Stimulated activated CD4-positive, alpha-beta T cell treated with anti-CD3 and anti-CD28 coated beads, Interleukin-1b, Interleukin-23, amount 100 ng/mL, for 24 hours (primary cell): Measurements from ENCODE around the gene CNTN6.
"Not testable (repeated sequence)": the region's sequence is repeated elsewhere in the genome, so short reads cannot be mapped to it uniquely, and the experiment has no call there.

Experiments used
- DNase-seq, 4 experiments: peaks; one replicate each; pipeline ENCODE4 v3.0.0-alpha.2; 2020; ENCODE audit warnings: low read depth in 4 of 4, low spot score in 1 of 4

The CNTN6 gene

GRCh38 chr3:1275495-1275894 is 182.7 kb downstream of the CNTN6 start:
- no peak for DNase-seq

DNA sequence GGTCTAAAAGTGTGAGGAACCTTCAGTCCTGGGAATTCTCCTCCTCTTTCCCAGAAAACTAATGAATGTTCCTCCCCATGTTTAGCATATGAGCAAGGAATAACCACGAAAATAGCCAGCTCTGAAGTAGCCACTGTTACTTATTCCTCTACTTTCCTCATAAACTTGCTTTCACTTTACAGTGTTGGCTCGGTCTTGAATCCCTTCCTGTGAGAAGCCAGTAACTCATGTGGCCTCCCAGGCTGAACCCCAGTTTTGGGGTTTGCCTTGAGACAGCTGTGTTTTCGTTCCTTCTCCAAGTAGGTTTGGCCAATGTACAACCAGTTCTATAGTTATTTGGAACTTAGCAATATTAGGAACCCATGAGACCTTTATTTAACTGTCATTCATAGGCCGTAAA is 195.0 kb downstream of the CNTN6 start:
- no peak for DNase-seq

DNA sequence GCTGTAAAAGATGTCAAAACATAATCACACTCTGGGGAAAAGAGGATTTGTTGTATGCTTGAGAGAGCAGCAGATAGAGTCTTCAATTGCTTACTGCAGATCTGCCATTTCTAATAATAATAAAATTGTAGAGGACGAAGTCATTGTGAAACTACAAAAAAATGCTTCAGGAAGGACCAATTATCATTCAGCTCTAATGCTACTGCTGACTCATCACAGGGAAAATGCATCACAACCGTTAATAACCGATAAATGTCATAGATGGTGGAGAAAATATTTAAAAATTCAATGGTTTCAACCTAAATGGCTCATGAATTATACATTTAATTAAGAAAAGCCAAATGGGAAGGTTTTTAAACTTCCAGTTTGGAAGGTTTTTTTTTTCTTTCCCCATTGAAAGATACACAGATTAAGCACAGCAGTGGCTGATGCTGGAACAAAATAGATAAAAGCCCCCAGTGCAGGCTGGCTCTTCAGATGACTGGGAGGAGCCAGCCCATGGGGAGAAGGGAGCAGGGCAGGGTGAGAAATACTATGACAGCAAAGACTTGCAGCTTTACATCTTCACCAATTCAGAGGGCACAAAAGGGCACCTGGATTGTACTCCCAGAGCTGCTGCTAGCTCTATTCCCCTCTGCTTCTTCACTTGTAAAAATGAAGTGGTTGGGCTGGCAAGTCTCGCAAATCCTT is 196.1 kb downstream of the CNTN6 start:
- DNase-seq: no peak

DNA sequence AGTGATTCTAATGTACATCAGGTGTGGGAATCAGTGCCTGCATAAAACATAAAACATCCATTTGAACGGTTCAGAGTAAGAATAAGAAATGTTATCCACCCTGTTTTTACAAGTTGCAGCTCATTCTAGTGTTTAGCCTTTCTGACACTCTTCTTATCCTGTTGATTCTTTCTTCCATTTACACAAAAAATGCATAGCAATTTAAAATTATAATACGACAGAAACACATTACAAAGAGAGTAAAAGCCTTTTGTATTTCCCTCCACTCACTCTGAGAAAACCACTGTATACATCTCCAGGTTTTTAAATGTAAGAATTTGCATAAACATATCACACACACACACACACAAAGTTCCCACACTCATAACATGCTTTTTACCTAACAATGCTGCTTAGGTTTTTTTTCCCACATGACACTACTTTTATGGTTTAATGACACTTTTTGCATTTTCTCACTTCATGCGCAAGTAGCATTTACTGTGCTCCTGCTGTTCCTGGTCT is 199.8 kb downstream of the CNTN6 start:
- no peak for DNase-seq

DNA sequence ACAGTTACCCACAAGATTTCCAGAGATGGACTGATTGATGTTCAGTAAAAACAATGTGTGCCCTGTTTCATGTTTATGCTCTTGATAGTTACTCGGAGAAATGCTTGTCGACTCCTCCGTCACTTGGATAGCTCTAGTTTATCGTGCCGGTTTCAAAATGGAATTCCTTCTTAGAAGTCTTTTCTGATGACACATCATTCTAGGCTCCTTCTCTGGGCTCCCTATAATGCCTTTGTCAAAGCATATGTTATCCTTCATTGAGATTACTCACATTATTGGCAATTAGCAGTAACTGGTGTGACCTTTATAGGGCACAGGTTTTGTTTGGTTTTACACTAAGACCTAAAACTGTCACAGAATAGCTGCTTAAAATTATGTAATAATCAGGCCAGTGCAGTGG is 201.8 kb downstream of the CNTN6 start:
- no peak for DNase-seq

- DNase-seq: no peak
Measured at GRCh38 chr3:1318296-1319005, 225.6 kb downstream of the CNTN6 start.

GRCh38 chr3:1326546-1326945 is 233.7 kb downstream of the CNTN6 start:
- DNase-seq: no peak

GRCh38 chr3:1330107-1330506 is 237.3 kb downstream of the CNTN6 start:
- DNase-seq: no peak

GRCh38 chr3:1346386-1346785 is 253.6 kb downstream of the CNTN6 start:
- no peak for DNase-seq

DNA sequence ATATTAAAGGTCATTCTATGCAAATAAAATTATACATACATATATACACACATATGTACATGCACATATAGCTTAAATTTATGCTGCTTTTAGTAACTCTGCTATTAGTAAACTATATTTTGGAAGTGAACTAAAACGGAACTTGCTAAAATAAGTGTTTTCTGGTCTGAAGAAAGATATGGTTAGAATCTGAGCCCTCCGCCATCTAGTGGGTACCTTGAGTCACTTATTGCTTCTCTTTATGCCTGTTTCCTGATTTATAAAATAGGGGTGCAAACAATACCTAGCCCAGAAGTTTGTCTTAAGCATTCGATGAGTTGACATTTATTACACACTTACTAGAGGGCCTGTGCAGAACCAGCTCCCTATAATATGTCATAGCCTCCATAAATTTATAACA is 255.7 kb downstream of the CNTN6 start:
- no peak for DNase-seq

DNA sequence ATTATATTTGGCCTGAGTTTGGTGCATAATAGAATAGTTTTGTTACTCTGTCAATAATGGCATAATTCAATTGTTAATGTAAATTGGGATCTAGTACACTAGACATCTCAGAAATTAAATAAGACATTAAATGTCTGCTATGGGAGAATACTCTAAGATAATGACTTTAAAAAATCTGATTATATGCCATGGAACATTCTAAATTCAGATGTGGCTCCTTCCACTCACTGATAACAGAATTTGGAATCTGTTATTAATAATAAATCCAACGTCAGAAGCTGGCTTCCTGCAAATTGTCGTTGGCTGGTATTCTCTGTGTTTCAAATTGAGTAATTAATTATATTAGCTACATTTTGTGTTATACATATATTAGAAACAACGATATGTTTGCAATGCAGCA is 258.1 kb downstream of the CNTN6 start:
- no peak for DNase-seq

DNA sequence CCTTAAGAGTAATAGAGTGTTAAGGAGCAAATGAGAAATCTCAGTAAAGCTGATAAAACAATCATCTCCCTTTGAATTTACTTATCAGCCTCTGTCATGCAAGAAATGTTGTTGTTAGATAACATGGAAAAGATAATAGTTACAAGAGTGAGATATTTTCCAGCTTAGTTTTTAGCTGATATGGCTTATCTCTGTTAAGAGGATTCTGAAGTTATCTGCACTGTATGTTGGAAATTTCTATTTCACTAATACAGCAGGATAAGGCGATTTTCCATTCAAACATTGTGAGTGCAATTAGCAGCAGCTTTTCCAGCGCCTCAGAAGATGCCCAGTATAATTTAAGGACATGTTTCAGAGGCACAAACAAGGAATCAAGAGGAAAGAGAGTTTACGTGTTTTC is 262.9 kb downstream of the CNTN6 start:
- no peak for DNase-seq

- no peak for DNase-seq
Measured at GRCh38 chr3:1356101-1356500, 263.3 kb downstream of the CNTN6 start.

- no peak for DNase-seq
Measured at GRCh38 chr3:1365528-1365927, 272.7 kb downstream of the CNTN6 start.

DNA sequence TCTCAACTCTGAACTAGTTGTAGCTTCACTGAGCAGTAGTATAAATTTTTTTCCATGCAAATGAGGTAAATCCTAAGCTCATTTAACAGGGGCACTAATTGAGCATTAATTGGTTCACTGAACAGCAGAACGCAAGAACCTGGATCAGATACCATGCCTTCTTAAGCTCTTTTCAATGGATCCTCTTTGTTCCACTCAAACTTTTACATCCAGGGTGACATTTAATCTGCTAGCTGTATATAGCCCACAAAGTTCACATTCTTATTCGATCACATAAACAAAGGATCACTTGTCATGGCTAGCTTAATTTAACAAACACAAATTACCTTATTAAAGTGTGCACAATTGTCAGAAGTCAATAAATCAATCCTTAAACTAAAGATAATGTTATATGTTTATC is 281.6 kb downstream of the CNTN6 start:
- DNase-seq: no peak

DNA sequence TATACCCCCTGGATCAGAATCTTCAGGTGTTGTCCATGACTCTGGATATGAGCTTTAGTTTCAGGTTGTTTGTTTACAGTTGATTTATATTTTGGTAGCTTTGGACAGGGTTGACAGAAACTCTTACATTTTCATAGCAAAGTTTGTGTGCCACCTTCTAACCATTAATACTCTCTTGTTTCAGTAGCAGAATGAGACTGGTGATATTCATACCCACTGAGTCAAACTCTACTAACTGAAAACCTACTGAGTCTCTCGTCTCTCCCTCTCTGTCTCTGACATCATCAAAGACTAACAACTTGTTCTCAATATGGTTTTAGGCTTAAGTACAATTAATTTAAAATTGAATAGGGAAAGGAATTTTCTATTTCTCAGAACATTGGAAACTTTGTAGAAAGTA is 282.3 kb downstream of the CNTN6 start:
- DNase-seq: no peak

GRCh38 chr3:1380926-1381646 is 288.3 kb downstream of the CNTN6 start:
- no peak for DNase-seq

DNA sequence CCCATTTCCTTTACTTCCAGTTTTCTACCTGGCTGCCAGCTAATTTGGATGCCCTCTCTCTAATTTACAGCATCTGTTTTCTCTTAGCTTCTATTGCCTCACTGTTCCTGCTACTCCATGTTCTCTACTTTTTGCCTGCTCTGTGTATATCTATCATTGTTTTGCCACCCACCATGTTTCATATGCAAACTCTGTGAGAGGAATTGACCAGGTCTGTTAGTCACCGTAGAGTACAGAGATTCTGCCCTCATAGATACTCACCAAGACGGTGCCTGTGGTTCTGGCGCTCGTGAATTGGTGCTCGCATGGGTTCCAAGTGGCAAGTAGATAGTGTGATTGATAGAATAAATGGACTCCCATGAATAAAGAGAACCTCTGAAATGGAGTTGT is 288.8 kb downstream of the CNTN6 start:
- no peak for DNase-seq

DNA sequence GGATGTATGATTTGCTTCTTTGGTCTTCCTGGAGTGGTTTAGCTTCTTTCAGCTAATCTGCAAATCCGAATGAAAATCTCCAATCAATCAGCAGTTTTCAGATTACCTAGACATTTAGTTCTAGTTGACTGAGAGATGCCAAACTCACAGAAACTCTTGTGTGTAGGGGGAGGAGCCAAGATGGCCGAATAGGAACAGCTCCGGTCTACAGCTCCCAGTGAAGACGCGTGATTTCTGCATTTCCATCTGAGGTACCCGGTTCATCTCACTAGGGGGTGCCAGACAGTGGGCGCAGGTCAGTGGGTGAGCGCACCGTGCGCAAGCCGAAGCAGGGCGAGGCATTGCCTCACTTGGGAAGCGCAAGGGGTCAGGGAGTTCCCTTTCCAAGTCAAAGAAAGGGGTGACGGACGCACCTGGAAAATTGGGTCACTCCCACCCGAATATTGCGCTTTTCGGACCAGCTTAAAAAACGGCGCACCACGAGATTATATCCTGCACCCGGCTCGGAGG is 294.6 kb downstream of the CNTN6 start:
- not testable (repeated sequence) for DNase-seq

DNA sequence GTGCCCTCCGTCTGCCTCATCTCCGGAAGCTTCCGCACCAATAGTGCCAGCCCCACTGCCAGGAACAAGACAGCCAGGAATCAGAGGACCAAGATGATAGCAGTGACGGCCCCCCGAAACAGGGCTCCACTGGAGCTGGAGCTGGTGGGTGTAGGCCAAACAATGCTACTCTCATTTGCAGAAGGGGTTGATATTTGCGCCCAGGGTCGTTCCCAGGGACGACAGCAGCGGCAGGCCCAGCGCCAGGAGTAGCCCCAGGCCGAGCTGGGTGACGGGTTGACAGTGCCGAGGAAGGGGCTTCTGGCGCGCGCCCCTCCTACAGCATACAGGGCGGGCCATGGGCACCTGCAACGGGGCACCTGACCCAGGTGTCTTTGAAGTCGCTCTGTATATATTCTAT is 301.4 kb downstream of the CNTN6 start:
- DNase-seq: no peak

- no peak for DNase-seq
Measured at GRCh38 chr3:1400571-1400970, 307.7 kb downstream of the CNTN6 start.
